ENCODE measurements around the gene ABHD17A.
A peak's percentile ranks its signal among the peaks of the same experiment; 100 is the strongest.
"Not testable (repeated sequence)": the region's sequence is repeated elsewhere in the genome, so short reads cannot be mapped to it uniquely, and the experiment has no call there.

The ABHD17A gene

GRCh38 chr19:1880611-1881392 lies 4.5 kb downstream of the ABHD17A start:
- DNase-seq = no peak

GRCh38 chr19:1879982-1880381 lies 5.3 kb downstream of the ABHD17A start:
- not testable (repeated sequence) for DNase-seq

- not testable (repeated sequence) for DNase-seq
Observed at GRCh38 chr19:1878583-1878982, 6.7 kb downstream of the ABHD17A start.

DNA sequence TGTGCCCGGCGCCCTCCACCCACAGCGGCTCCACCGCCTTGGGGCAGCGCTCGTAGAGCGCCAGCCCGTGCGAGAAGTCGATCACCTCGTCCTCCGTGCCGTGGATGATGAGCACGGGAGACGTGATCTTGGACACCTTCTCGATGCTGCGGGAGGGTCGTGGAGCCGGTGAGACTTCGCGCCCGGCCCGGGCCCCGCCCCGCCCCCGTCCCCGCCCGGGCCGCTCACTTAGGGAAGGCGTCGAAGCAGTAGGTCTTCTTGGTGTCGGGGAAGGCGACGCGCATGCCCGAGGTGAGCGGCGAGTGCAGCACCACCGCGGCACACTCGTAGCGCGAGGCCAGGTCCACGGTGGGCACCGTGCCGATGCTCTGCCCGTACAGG lies 8.0 kb downstream of the ABHD17A start:
- DNase-seq = not testable (repeated sequence)

DNA sequence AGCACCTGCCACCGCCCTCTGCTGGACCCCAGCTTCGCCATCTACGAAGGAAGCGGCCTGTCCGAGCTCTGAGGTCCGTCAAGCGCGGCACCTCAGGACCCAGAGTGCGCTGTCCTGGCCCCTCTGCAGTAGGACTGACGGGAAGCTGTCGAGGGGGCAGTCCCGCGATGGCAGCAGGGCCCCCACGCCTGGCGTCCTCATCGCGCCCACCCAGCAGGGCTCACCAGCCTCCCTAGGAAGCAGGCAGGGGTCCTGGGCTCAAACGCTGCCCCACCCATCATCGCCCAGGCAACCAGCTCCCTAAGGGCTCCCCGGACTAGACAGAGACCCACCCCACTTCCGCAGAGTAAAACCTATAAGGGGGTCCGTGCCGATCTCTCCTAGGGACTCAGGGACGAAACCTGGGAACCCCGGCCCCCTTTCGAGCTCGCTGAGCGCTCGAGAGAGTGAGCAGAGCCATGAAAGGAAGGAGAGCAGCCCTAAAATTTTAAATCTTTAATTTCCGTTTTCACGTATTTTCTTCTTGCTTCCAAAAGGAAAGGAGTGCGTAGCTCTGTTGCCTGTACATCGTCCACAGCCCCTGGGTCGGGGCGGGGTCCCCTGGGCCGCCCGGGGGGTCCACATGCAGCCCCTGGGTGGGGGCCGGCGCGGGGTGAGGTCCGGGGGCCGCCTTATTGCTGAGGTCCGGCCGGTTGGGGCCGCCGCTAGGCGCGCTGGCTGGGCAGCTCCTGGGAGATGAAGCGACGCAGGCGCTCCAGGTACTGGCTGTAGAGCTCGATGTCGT lies 8.6 kb downstream of the ABHD17A start:
- not testable (repeated sequence) for DNase-seq

DNA sequence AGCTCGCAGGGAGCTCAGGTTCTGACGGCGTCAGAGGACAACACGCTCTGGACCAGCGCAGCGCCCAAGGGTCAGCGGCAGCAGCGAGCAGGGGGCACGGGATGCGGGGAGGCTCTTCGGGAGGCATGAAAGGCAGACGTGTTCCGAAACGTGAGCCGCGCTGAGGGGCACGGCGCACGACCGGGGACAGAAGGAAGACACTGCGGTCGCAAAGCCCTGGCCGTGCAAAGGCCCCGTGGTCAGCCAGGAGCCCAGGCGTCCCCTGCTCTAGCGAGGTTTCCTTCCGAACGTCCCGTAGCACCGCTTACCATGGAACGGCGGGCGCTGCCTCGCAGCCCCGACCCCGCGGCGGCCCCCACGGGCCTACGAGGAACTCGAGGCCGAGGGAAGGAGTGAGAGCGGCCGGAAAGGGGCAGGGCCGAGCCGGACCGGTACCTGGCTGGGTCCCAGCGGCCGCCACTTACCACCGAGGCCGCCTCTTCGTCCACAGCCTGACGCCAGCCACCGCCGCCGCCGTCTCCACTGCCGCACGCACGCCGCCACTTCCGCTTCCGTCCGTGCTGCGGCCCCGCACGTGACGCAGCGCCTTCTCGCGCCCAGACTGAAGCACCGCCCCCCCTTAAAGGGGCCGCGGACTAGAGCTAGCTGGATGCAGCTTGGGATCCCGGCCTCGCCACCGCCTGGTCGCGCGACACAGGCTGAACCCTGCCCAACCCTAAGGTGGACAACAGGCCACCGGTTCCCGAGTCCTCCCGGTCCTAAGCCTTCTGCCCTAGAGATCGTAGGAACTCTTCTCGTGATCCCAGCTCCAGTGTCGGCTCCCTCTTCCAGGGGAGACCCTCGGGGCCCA lies 9.4 kb downstream of the ABHD17A start:
- DNase-seq = peak; percentile 93

- DNase-seq = not testable (repeated sequence)
Observed at GRCh38 chr19:1875265-1875645, 10.0 kb downstream of the ABHD17A start.

GRCh38 chr19:1874554-1875185 lies 10.6 kb downstream of the ABHD17A start:
- peak; percentile 61 for DNase-seq

GRCh38 chr19:1873524-1874473 lies 11.5 kb downstream of the ABHD17A start:
- no peak for DNase-seq

GRCh38 chr19:1872807-1873523 lies 12.3 kb downstream of the ABHD17A start:
- no peak for DNase-seq

GRCh38 chr19:1871630-1872029 lies 13.7 kb downstream of the ABHD17A start:
- no peak for DNase-seq

DNA sequence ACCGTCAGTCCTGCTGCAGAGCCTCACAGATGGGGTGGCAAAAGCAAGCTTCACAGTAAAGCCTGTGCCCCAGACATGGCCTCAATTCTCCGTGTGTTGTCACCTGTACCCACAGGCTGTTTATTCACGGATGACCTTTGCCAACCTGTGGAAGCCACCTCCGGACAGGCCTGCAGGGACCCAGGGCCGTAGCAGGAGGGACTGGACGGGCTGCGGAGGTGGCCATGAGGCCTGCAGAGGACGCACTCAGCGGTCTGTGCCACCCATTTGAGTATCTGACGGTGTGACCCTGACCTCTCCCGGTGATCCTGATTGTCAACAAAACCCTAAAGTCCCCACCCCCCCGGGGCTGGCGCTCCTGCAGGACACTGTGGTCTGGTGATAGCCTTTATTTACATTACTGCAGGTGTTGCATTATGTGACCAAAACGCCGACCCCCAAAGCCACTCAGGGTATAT lies 14.1 kb downstream of the ABHD17A start:
- no peak for DNase-seq

DNA sequence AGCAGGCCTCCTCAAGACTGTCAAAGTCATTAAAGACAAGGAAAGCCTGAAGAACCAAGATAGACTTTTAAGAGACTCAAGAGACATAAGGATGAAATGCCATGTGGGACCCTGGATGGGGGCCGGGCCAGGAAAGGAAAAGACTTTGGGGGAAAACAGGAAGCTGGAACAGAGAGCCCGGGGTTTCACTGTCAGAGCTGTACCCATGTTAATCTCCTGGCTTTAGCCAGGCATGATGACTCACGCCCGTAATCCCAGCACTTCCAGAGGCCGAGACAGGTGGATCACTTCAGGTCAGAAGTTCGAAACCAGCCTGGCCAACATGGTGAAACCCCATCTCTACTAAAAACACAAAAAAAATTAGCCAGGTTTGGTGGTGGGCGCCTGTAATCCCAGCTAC lies 16.3 kb downstream of the ABHD17A start:
- no peak for DNase-seq

GRCh38 chr19:1867349-1867724 lies 18.0 kb downstream of the ABHD17A start:
- DNase-seq = no peak

GRCh38 chr19:1866693-1867348 lies 18.5 kb downstream of the ABHD17A start:
- no peak for DNase-seq

GRCh38 chr19:1865172-1866010 lies 19.9 kb downstream of the ABHD17A start:
- DNase-seq = no peak

GRCh38 chr19:1864480-1865171 lies 20.7 kb downstream of the ABHD17A start:
- DNase-seq = peak; percentile 71

- peak; percentile 93 for DNase-seq
Observed at GRCh38 chr19:1863638-1864479, 21.4 kb downstream of the ABHD17A start.

All from inflammatory macrophage treated with lipopolysaccharide for 4 hours (primary cell).